HCT116 (cell line): ENCODE data around the gene PIK3CA. TPM values are rescaled to one million over a fixed set of nuclear protein-coding genes. Genes with fewer than 3 reads are reported as not detected.

Experiments used
- ATAC-seq: fragments of 200-7000 bp; cut with Tn5 transposase; 2 replicates; pipeline ENCODE4 v1.9.1; 2020; ENCODE audit warnings: mild to moderate bottlenecking, moderate library complexity
- BruUV-seq: library from RNA; stranded (reverse); fragments of 400-500 nt; replicated peaks from 2 replicates; lab custom pipeline; 2021; lab: Mats Ljungman, UMichigan
- CTCF ChIA-PET: fragments of 300-600 bp; sonication (Branson Sonifier 250); formaldehyde crosslinking; loops from one replicate; lab custom pipeline; 2021; ENCODE audit warnings: antibody characterized with exemption; lab: Charles Lee
- POLR2A ChIA-PET: fragments of 300-600, 350-600 bp; sonication (Branson Sonifier 250); formaldehyde crosslinking; loops from one replicate; lab custom pipeline; 2021; ENCODE audit warnings: antibody characterized with exemption; lab: Charles Lee
- RAD21 ChIA-PET, 2 experiments: fragments of 300-600 bp; sonication (Branson Sonifier 250); formaldehyde crosslinking; loops; one replicate each; lab custom pipeline; 2023; ENCODE audit warnings: low total read pairs in 2 of 2; ENCODE audit not compliant: uncharacterized antibody in 2 of 2, unreplicated experiment in 2 of 2, low non-redundant PET in 1 of 2; lab: Charles Lee
- DNase-seq: peaks from one replicate; pipeline ENCODE4 v3.0.0-alpha.2; 2010; ENCODE audit warnings: low read depth, low spot score
- H2AFZ ChIP-seq: fragments of 200-600 bp; shearing (Covaris generic), sonication (generic); 2 replicates; pipeline ENCODE4 v1.6.1; 2017; ENCODE audit warnings: low read depth, mixed run types, mixed read lengths, antibody characterized with exemption, low read length; ENCODE audit not compliant: poor library complexity, severe bottlenecking
- H3K27ac ChIP-seq: 2 replicates; pipeline ENCODE4 v1.5.1; 2012; ENCODE audit warnings: low read depth, low read length
- H3K27me3 ChIP-seq: fragments of 200-600 bp; sonication (generic); 2 replicates; pipeline ENCODE4 v1.6.1; 2016; ENCODE audit warnings: mixed run types, low read length, mixed read lengths; ENCODE audit not compliant: insufficient read depth
- H3K36me3 ChIP-seq, 2 experiments: fragments of 200-500 bp in 1 of 2; fragments of 200-600 bp in 1 of 2; sonication (Bioruptor generic) in 1 of 2; sonication (generic) in 1 of 2; 2 replicates each; pipeline versions ENCODE4 v1.5.1 to v1.6.1; 2014 to 2016; ENCODE audit warnings: low read length in 2 of 2, inconsistent platforms in 1 of 2, mixed read lengths in 1 of 2, mixed run types in 1 of 2; ENCODE audit not compliant: insufficient read depth in 2 of 2, control insufficient read depth in 1 of 2
- H3K4me1 ChIP-seq, 2 experiments: fragments of 200-600 bp in 1 of 2; sonication (generic) in 1 of 2; 2 replicates each; pipeline versions ENCODE4 v1.5.1 to v1.6.1; 2012 to 2017; ENCODE audit warnings: low read length in 2 of 2, inconsistent platforms in 1 of 2, mild to moderate bottlenecking in 1 of 2, mixed read lengths in 1 of 2, mixed run types in 1 of 2, moderate library complexity in 1 of 2; ENCODE audit not compliant: insufficient read depth in 2 of 2, control insufficient read depth in 1 of 2
- H3K4me2 ChIP-seq: fragments of 200-600 bp; sonication (generic); 2 replicates; pipeline ENCODE4 v1.6.1; 2017; ENCODE audit warnings: mixed run types, low read length, mixed read lengths
- H3K4me3 ChIP-seq, 2 experiments: fragments of 200-600 bp in 1 of 2; sonication (generic) in 1 of 2; replicated peaks in 1 of 2; 2 replicates each; pipeline ENCODE4 v1.5.1; 2011 to 2016; ENCODE audit warnings: low read length in 2 of 2, control low read depth in 1 of 2, low read depth in 1 of 2, mild to moderate bottlenecking in 1 of 2, mixed read lengths in 1 of 2, mixed run types in 1 of 2
- H3K79me2 ChIP-seq: fragments of 200-600 bp; sonication (generic); 2 replicates; pipeline ENCODE4 v1.6.1; 2017; ENCODE audit warnings: mild to moderate bottlenecking, mixed run types, low read length, moderate library complexity, mixed read lengths; ENCODE audit not compliant: insufficient read depth
- H3K9ac ChIP-seq: fragments of 200-600 bp; sonication (generic); 2 replicates; pipeline ENCODE4 v1.6.1; 2016; ENCODE audit warnings: low read length, mixed read lengths
- H3K9me2 ChIP-seq: fragments of 200-600 bp; sonication (generic), shearing (Covaris generic); 2 replicates; pipeline ENCODE4 v1.6.1; 2017; ENCODE audit warnings: mixed run types, mild to moderate bottlenecking, moderate library complexity; ENCODE audit not compliant: insufficient read depth
- H3K9me3 ChIP-seq, 2 experiments: fragments of 200-500 bp in 1 of 2; fragments of 200-600 bp in 1 of 2; sonication (Bioruptor generic) in 1 of 2; sonication (generic) in 1 of 2; 2 replicates each; pipeline ENCODE4 v1.6.1; 2014 to 2017; ENCODE audit warnings: low read length in 2 of 2, mixed read lengths in 2 of 2, inconsistent platforms in 1 of 2, low read depth in 1 of 2, mild to moderate bottlenecking in 1 of 2, mixed run types in 1 of 2, moderate library complexity in 1 of 2; ENCODE audit not compliant: control insufficient read depth in 1 of 2, insufficient read depth in 1 of 2
- H4K20me1 ChIP-seq: fragments of 200-600 bp; sonication (generic), shearing (Covaris generic); 2 replicates; pipeline ENCODE4 v1.6.1; 2017; ENCODE audit warnings: mixed run types, mild to moderate bottlenecking, moderate library complexity; ENCODE audit not compliant: insufficient read depth
- EGR1 ChIP-seq: IDR thresholded peaks from 2 replicates; pipeline ENCODE4 v1.6.1; 2012; ENCODE audit warnings: low read depth
- EZH2phosphoT487 ChIP-seq: fragments of 200-600 bp; IDR thresholded peaks from 2 replicates; pipeline ENCODE4 v1.6.1; 2018; ENCODE audit warnings: antibody characterized with exemption, borderline replicate concordance
- FOSL1 ChIP-seq: IDR thresholded peaks from 2 replicates; pipeline ENCODE4 v1.6.1; 2012; ENCODE audit warnings: low read depth
- JUND ChIP-seq: IDR thresholded peaks from 2 replicates; pipeline ENCODE4 v1.6.1; 2012
- SRF ChIP-seq: IDR thresholded peaks from 2 replicates; pipeline ENCODE4 v1.6.1; 2012; ENCODE audit warnings: low read depth
- TCF7L2 ChIP-seq: IDR thresholded peaks from 2 replicates; pipeline ENCODE4 v1.7.0; 2011; ENCODE audit warnings: borderline replicate concordance, inconsistent platforms; ENCODE audit not compliant: insufficient read depth, insufficient read length; ENCODE audit errors: extremely low read depth
- YY1 ChIP-seq: IDR thresholded peaks from 2 replicates; pipeline ENCODE4 v1.6.1; 2011; ENCODE audit warnings: low read length, low read depth, moderate library complexity, mild to moderate bottlenecking; ENCODE audit not compliant: insufficient replicate concordance; ENCODE audit errors: extremely low read depth
- ZFX ChIP-seq: fragments of 450-650 bp; IDR thresholded peaks from 2 replicates; pipeline ENCODE4 v1.6.1; 2017
- ZNF274 ChIP-seq: fragments of 200-500 bp; sonication (Bioruptor generic); IDR thresholded peaks from 2 replicates; pipeline ENCODE4 v1.6.1; 2014; ENCODE audit warnings: mild to moderate bottlenecking, low read depth, low read length, inconsistent platforms
- intact Hi-C: fragments of 100-400 bp; cut with micrococcal nuclease; formaldehyde crosslinking; loops from 2 replicates; pipeline ENCODE4 v1.10.0; 2022
- total RNA-seq: library from RNA; stranded (reverse); gene quantifications from one replicate; pipeline ENCODE4 v1.2.1, GENCODE V29; 2021; ENCODE audit not compliant: unreplicated experiment
- TF ChIP-seq, protein P1 (sequence below), 3 experiments: fragments of 200-600 bp in 1 of 3; sonication (generic) in 1 of 3; IDR thresholded peaks in 2 of 3; conservative IDR thresholded peaks in 1 of 3; 2 replicates each; pipeline ENCODE4 v1.5.1; 2012 to 2017; ENCODE audit warnings: low read depth in 2 of 3, low read length in 2 of 3, antibody characterized with exemption in 1 of 3, borderline replicate concordance in 1 of 3, control low read depth in 1 of 3, mild to moderate bottlenecking in 1 of 3, mixed read lengths in 1 of 3, mixed run types in 1 of 3, moderate library complexity in 1 of 3; ENCODE audit not compliant: insufficient read depth in 1 of 3
- TF ChIP-seq, protein P2 (sequence below): IDR thresholded peaks from 2 replicates; pipeline ENCODE4 v1.6.1; 2012; ENCODE audit warnings: low read depth
- TF ChIP-seq, protein P3 (sequence below): IDR thresholded peaks from 2 replicates; pipeline ENCODE4 v1.6.1; 2012

The PIK3CA gene
- total RNA-seq, 1 experiment from 2014 or later = 17.9 TPM

DNA sequence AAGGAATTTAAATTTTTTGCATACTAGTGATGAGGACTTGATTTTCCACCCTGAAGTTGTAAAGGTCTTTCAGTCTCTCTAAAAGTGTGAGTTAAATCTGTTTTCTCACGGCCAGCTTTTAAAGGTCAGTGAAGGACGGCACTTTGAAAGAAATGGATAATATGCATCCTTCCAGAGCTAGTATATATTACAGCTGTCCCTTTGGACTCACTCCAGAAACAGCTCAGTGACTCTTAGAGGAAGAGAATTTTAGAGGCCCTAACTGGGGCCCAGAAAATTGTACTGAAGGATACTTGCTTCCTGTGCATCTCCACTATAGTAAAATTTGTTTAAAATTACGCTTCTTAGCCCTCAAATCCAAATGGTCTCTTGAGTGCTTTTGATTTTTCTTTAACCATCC lies 41.6 kb downstream of the PIK3CA start (continued):
- TF ChIP-seq, protein P1, sequence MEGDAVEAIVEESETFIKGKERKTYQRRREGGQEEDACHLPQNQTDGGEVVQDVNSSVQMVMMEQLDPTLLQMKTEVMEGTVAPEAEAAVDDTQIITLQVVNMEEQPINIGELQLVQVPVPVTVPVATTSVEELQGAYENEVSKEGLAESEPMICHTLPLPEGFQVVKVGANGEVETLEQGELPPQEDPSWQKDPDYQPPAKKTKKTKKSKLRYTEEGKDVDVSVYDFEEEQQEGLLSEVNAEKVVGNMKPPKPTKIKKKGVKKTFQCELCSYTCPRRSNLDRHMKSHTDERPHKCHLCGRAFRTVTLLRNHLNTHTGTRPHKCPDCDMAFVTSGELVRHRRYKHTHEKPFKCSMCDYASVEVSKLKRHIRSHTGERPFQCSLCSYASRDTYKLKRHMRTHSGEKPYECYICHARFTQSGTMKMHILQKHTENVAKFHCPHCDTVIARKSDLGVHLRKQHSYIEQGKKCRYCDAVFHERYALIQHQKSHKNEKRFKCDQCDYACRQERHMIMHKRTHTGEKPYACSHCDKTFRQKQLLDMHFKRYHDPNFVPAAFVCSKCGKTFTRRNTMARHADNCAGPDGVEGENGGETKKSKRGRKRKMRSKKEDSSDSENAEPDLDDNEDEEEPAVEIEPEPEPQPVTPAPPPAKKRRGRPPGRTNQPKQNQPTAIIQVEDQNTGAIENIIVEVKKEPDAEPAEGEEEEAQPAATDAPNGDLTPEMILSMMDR (IDR thresholded peaks at IDR 0.05 in 2 of 3, conservative IDR thresholded peaks at IDR 0.05 in 1 of 3; ENCODE audit: borderline replicate concordance in 1 of 3, insufficient read depth in 1 of 3, low read depth in 2 of 3, low read length in 2 of 3) = no peak
- TF ChIP-seq YY1 (no peak), EZH2phosphoT487 (no peak), SRF (no peak), EGR1 (no peak)
- TF ChIP-seq, protein P2, sequence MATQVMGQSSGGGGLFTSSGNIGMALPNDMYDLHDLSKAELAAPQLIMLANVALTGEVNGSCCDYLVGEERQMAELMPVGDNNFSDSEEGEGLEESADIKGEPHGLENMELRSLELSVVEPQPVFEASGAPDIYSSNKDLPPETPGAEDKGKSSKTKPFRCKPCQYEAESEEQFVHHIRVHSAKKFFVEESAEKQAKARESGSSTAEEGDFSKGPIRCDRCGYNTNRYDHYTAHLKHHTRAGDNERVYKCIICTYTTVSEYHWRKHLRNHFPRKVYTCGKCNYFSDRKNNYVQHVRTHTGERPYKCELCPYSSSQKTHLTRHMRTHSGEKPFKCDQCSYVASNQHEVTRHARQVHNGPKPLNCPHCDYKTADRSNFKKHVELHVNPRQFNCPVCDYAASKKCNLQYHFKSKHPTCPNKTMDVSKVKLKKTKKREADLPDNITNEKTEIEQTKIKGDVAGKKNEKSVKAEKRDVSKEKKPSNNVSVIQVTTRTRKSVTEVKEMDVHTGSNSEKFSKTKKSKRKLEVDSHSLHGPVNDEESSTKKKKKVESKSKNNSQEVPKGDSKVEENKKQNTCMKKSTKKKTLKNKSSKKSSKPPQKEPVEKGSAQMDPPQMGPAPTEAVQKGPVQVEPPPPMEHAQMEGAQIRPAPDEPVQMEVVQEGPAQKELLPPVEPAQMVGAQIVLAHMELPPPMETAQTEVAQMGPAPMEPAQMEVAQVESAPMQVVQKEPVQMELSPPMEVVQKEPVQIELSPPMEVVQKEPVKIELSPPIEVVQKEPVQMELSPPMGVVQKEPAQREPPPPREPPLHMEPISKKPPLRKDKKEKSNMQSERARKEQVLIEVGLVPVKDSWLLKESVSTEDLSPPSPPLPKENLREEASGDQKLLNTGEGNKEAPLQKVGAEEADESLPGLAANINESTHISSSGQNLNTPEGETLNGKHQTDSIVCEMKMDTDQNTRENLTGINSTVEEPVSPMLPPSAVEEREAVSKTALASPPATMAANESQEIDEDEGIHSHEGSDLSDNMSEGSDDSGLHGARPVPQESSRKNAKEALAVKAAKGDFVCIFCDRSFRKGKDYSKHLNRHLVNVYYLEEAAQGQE = no peak

- Histone ChIP-seq H3K27ac (no peak overlapping the region), H4K20me1 (no peaks in the 10 kb centered on the region), H3K4me2 (no peak overlapping the region), H3K36me3 (no peaks in the 10 kb centered on the region), H2AFZ (no peak overlapping the region), H3K9me2 (no peaks in the 10 kb centered on the region), H3K9ac (no peak overlapping the region), H3K4me1 (no peaks in the 10 kb centered on the region), H3K9me3 (no peaks in the 10 kb centered on the region), H3K79me2 (no peaks in the 10 kb centered on the region), H3K4me3 (no peak overlapping the region), H3K27me3 (no peaks in the 10 kb centered on the region)
- no peak for ATAC-seq
- intact Hi-C loops = no loop called here
- no TSS peak for BruUV-seq
- ChIA-PET POLR2A (no interaction called here), RAD21 (no interaction called here), CTCF (no interaction called here)
- no peak for DNase-seq
- TF ChIP-seq JUND (no peak), ZNF274 (no peak), TCF7L2 (no peak), EZH2phosphoT487 (no peak), ZFX (no peak), FOSL1 (no peak)
- TF ChIP-seq, protein P3, sequence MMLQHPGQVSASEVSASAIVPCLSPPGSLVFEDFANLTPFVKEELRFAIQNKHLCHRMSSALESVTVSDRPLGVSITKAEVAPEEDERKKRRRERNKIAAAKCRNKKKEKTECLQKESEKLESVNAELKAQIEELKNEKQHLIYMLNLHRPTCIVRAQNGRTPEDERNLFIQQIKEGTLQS = no peak
- TF ChIP-seq, protein P1 (IDR thresholded peaks at IDR 0.05 in 2 of 3, conservative IDR thresholded peaks at IDR 0.05 in 1 of 3; ENCODE audit: borderline replicate concordance in 1 of 3, insufficient read depth in 1 of 3, low read depth in 2 of 3, low read length in 2 of 3) = no peak
- TF ChIP-seq, protein P2 = no peak
Observed at GRCh38 chr3:179190581-179190980, 42.4 kb downstream of the PIK3CA start.
